Endodermal cell (in vitro differentiated cells): Measurements from ENCODE around the gene ADGRF1. TPM values are rescaled to one million over a fixed set of nuclear protein-coding genes. Genes with fewer than 3 reads are reported as not detected.
"Not testable (repeated sequence)": the region's sequence is repeated elsewhere in the genome, so short reads cannot be mapped to it uniquely, and the experiment has no call there.

Source experiments
- DNase-seq: peaks from one replicate; pipeline ENCODE4 v3.0.0-alpha.2; 2017
- H3K27ac ChIP-seq: 2 replicates; pipeline ENCODE4 v1.5.1; 2013; ENCODE audit warnings: mild to moderate bottlenecking, low read depth, low read length, moderate library complexity
- H3K27me3 ChIP-seq: 2 replicates; pipeline ENCODE4 v1.6.1; 2013; ENCODE audit warnings: mild to moderate bottlenecking, low read length, moderate library complexity; ENCODE audit not compliant: insufficient read depth, control insufficient read depth, poor library complexity, severe bottlenecking
- H3K36me3 ChIP-seq: 2 replicates; pipeline ENCODE4 v1.7.0; 2013; ENCODE audit warnings: mild to moderate bottlenecking, low read length, moderate library complexity; ENCODE audit not compliant: control insufficient read depth, insufficient read depth
- H3K4me1 ChIP-seq: one replicate; pipeline ENCODE4 v1.7.0; 2013; ENCODE audit warnings: low read length; ENCODE audit not compliant: control insufficient read depth, insufficient read depth
- H3K4me3 ChIP-seq: 2 replicates; pipeline ENCODE4 v1.5.1; 2013; ENCODE audit warnings: mild to moderate bottlenecking, low read length, moderate library complexity
- H3K9ac ChIP-seq: 2 replicates; pipeline ENCODE4 v1.6.1; 2013; ENCODE audit warnings: mild to moderate bottlenecking, low read length, moderate library complexity; ENCODE audit not compliant: poor library complexity, severe bottlenecking; ENCODE audit errors: extremely low read depth
- H3K9me3 ChIP-seq: 2 replicates; pipeline ENCODE4 v1.6.1; 2013; ENCODE audit warnings: mild to moderate bottlenecking, low read length, moderate library complexity; ENCODE audit not compliant: control insufficient read depth
- H3K27ac Mint-ChIP-seq: 2 replicates; pipeline ENCODE4 v1.8.0; 2020; ENCODE audit warnings: mixed read lengths
- H3K27me3 Mint-ChIP-seq: 2 replicates; pipeline ENCODE4 v1.8.0; 2021; ENCODE audit warnings: mild to moderate bottlenecking, mixed read lengths; ENCODE audit not compliant: insufficient read depth
- H3K36me3 Mint-ChIP-seq: 2 replicates; pipeline ENCODE4 v1.8.0; 2020; ENCODE audit warnings: low read depth, mixed read lengths
- H3K4me1 Mint-ChIP-seq: 2 replicates; pipeline ENCODE4 v1.8.0; 2020; ENCODE audit warnings: mixed read lengths
- H3K4me3 Mint-ChIP-seq: 2 replicates; pipeline ENCODE4 v1.8.0; 2020; ENCODE audit warnings: mild to moderate bottlenecking, moderate library complexity, mixed read lengths
- H3K9me3 Mint-ChIP-seq: 2 replicates; pipeline ENCODE4 v1.8.0; 2020; ENCODE audit warnings: mild to moderate bottlenecking, mixed read lengths
- CTCF ChIP-seq: fragments of 200-600 bp; sonication (generic); conservative IDR thresholded peaks from 2 replicates; pipeline ENCODE4 v1.5.0; 2021; ENCODE audit warnings: antibody characterized with exemption, mild to moderate bottlenecking
- WGBS, 2 experiments: methylation state at CpG; one replicate each; pipeline versions ENCODE4 v1.1.5 to v1.1.7; 2013; ENCODE audit warnings: missing lambda C conversion rate in 2 of 2, mixed read lengths in 1 of 2; ENCODE audit not compliant: insufficient coverage in 1 of 2, insufficient read length in 1 of 2; 5-methylcytosine and 5-hydroxymethylcytosine counted together
- total RNA-seq, 2 donors: library from RNA; stranded (reverse); fragmentation: NEBNext Ultra II Directional in 1 of 2; extraction: Animal tissue kit (Norgen Biotek cat#: 25700) in 1 of 2; gene quantifications; 2 replicates in 1 of 2; 3 replicates in 1 of 2; pipeline ENCODE4 v1.2.1, GENCODE V29; 2021

Gene ADGRF1
- total RNA-seq, 2 donors from 2014 or later = not detected

DNA sequence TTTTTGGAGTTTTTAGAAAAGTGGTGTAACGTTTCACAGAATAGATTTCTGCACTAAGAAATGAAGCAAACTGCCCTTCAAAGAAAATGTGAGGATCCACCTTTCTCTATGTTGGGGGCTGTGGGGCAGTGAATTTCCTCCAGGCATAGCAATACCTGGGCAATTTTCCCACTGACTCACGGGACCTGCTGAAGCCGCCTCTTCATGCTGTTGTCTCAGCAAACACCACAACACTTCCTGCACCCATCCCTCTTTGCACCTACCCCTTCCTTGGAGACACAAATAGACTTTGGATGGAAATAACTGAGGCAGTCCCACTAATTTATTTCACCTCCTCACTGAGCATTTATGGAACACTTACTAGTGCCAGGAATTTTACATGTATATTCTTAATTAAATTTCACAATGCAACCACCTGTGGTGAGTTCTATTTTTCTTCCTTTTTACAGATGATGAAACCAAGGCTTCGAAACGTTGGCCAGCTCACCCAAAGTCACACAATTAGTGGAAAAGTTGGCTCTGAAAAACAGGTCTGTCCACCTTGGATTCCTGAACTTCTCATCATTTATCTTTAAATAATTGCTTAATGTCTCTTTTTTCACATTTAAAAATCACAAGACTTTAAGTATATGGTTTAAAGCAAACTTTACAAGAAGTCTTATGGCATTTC lies 17.2 kb upstream of the ADGRF1 start:
- no peak for TF ChIP-seq CTCF
- DNase-seq = no peak
- Mint-ChIP-seq H3K4me1 (no peaks in the 10 kb centered on the region), H3K27ac (no peak overlapping the region), H3K9me3 (peaks cover 4% of the 10 kb centered on the region), H3K4me3 (no peak overlapping the region), H3K27me3 (no peaks in the 10 kb centered on the region), H3K36me3 (no peaks in the 10 kb centered on the region)
- Histone ChIP-seq H3K9ac (no peak overlapping the region), H3K9me3 (no peaks in the 10 kb centered on the region), H3K27me3 (no peaks in the 10 kb centered on the region), H3K36me3 (no peaks in the 10 kb centered on the region), H3K4me1 (no peaks in the 10 kb centered on the region), H3K4me3 (no peak overlapping the region), H3K27ac (no peak overlapping the region)
- WGBS, 2 experiments = 82 to 93% methylated on average over 3 to 5 of the region's 5 CpGs

- Mint-ChIP-seq H3K36me3 (no peaks in the 10 kb centered on the region), H3K27me3 (no peaks in the 10 kb centered on the region), H3K27ac (no peak overlapping the region), H3K4me1 (no peaks in the 10 kb centered on the region), H3K4me3 (no peak overlapping the region), H3K9me3 (peaks cover 4% of the 10 kb centered on the region)
- WGBS, 2 experiments = 100% methylated on average over 1 of the region's 1 CpG; no CpG with 5 or more reads in 1 of the 2 experiments
- Histone ChIP-seq H3K4me3 (no peak overlapping the region), H3K36me3 (no peaks in the 10 kb centered on the region), H3K27ac (no peak overlapping the region), H3K9ac (no peak overlapping the region), H3K27me3 (no peaks in the 10 kb centered on the region), H3K9me3 (no peaks in the 10 kb centered on the region), H3K4me1 (no peaks in the 10 kb centered on the region)
- DNase-seq = no peak
- no peak for TF ChIP-seq CTCF
These were observed 15.9 kb upstream of the ADGRF1 start for GRCh38 chr6:47057830-47058540.

GRCh38 chr6:47056832-47057231 lies 14.7 kb upstream of the ADGRF1 start:
- 88 to 100% methylated on average over 1 to 2 of the region's 2 CpGs for WGBS, 2 experiments
- Mint-ChIP-seq H3K9me3 (peaks cover 4% of the 10 kb centered on the region), H3K4me3 (no peak overlapping the region), H3K27me3 (no peaks in the 10 kb centered on the region), H3K4me1 (no peaks in the 10 kb centered on the region), H3K36me3 (no peaks in the 10 kb centered on the region), H3K27ac (no peak overlapping the region)
- Histone ChIP-seq H3K27ac (no peak overlapping the region), H3K9me3 (no peaks in the 10 kb centered on the region), H3K4me3 (no peak overlapping the region), H3K36me3 (no peaks in the 10 kb centered on the region), H3K4me1 (no peaks in the 10 kb centered on the region), H3K27me3 (no peaks in the 10 kb centered on the region), H3K9ac (no peak overlapping the region)
- DNase-seq = no peak
- no peak for TF ChIP-seq CTCF

DNA sequence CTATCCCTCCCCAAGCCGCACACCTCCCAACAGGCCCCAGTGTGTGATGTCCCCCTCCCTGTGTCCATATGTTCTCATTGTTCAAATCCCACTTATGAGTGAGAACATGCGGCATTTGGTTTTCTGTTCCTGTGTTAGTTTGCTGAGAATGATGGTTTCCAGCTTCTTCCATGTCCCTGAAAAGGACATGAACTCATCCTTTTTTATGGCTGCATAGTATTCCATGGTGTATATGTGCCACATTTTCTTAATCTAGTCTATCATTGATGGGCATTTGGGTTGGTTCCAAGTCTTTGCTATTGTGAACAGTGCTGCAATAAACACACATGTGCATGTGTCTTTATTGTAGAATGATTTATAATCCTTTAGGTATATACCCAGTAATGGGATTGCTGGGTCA lies 12.2 kb upstream of the ADGRF1 start:
- not testable (repeated sequence) for DNase-seq, H3K4me1 Mint-ChIP-seq, H3K36me3 ChIP-seq

More for the DNA sequence above, 12.2 kb upstream of the ADGRF1 start:
- H3K27ac ChIP-seq, H3K4me3 ChIP-seq, H3K4me3 Mint-ChIP-seq, H3K36me3 Mint-ChIP-seq, H3K27me3 ChIP-seq, H3K4me1 ChIP-seq, H3K9ac ChIP-seq, H3K9me3 ChIP-seq, H3K27me3 Mint-ChIP-seq, H3K27ac Mint-ChIP-seq: not testable (repeated sequence)
- 80 to 92% methylated on average over 1 to 2 of the region's 2 CpGs for WGBS, 2 experiments
- H3K9me3 Mint-ChIP-seq = peaks cover 12% of the 10 kb centered on the region
